Measurements from ENCODE around the gene ZNF620. TPM values are rescaled to one million over a fixed set of nuclear protein-coding genes. Genes with fewer than 3 reads are reported as not detected.
"Not testable (repeated sequence)": the region's sequence is repeated elsewhere in the genome, so short reads cannot be mapped to it uniquely, and the experiment has no call there.

Gene ZNF620
- polyA plus RNA-seq, 4 donors: 9.9 to 10.4 (median 10.2) TPM

- DNase-seq (ENCODE audit: low read depth in 4 of 4, low spot score in 3 of 4): no peak
These were observed 5.9 kb upstream of the ZNF620 start for GRCh38 chr3:40499952-40500351.

DNA sequence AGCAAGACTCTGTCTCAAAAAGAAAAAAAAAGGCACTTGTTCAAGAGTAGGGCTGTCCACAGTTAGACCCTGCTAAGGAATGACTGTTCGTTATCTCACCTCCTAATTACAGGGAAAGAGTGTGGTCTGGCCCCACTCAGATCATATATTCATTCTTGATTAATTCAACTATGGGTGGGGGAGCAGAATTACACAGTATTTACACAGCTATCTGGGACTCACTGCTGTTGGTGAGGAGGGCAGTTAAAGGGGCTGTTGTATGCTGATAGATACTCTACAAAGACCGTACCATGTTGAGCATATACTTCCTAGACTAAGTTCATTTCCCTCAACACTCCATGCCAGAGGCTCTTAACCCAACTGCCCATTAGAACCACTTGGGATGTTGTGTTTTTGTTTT lies 3.8 kb upstream of the ZNF620 start:
- no peak for DNase-seq (ENCODE audit: low read depth in 4 of 4, low spot score in 3 of 4)

- DNase-seq (ENCODE audit: low read depth in 4 of 4, low spot score in 3 of 4): no peak
These were observed 1.0 kb upstream of the ZNF620 start for GRCh38 chr3:40504636-40505430.

DNA sequence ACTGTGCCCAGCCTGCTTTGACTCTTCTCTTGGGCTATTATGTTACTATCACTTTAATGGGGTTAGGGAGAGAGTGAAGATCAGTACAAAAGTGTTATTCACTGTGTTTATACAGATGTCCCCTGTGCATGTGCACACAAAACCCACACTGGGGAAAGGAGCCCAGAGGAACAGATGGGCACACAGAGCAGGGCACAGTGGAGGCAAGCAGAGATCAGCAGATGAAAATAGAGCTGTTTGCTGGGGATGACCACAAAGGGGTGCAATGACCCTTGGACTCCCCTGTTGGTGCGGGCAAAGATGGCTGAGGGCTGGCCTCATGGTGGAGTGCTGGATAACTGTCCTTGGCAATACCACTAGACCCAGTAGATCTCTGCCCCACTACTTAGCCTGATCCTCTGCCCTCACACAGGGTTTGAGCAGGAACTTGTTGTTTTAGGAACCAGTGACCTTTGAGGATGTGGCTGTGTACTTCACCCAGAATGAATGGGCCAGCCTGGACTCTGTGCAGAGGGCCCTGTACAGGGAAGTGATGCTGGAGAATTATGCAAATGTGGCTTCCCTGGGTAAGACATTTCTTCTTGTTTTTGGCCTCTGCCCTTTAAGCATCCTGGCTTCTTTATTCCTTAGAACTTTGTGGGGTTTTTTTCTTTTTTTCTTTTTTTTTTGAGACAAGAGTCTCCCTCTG lies 5.3 kb downstream of the ZNF620 start:
- DNase-seq (ENCODE audit: low read depth in 4 of 4, low spot score in 3 of 4): no peak

- no peak for DNase-seq (ENCODE audit: low read depth in 4 of 4, low spot score in 3 of 4)
These were observed 10.4 kb downstream of the ZNF620 start for GRCh38 chr3:40516201-40516600.

- no peak for DNase-seq (ENCODE audit: low read depth in 4 of 4, low spot score in 3 of 4)
These were observed 12.2 kb downstream of the ZNF620 start for GRCh38 chr3:40518067-40518466.

- DNase-seq (ENCODE audit: low read depth in 4 of 4, low spot score in 3 of 4): no peak
These were observed 13.0 kb downstream of the ZNF620 start for GRCh38 chr3:40518848-40519247.

- no peak for DNase-seq (ENCODE audit: low read depth in 4 of 4, low spot score in 3 of 4)
These were observed 15.4 kb downstream of the ZNF620 start for GRCh38 chr3:40521254-40521653.

- DNase-seq (ENCODE audit: low read depth in 4 of 4, low spot score in 3 of 4): no peak
These were observed 17.9 kb downstream of the ZNF620 start for GRCh38 chr3:40523781-40524180.

- DNase-seq (ENCODE audit: low read depth in 4 of 4, low spot score in 3 of 4): peak in 1 of 4 donors; percentile 15
These were observed 18.4 kb downstream of the ZNF620 start for GRCh38 chr3:40524222-40524567.

DNA sequence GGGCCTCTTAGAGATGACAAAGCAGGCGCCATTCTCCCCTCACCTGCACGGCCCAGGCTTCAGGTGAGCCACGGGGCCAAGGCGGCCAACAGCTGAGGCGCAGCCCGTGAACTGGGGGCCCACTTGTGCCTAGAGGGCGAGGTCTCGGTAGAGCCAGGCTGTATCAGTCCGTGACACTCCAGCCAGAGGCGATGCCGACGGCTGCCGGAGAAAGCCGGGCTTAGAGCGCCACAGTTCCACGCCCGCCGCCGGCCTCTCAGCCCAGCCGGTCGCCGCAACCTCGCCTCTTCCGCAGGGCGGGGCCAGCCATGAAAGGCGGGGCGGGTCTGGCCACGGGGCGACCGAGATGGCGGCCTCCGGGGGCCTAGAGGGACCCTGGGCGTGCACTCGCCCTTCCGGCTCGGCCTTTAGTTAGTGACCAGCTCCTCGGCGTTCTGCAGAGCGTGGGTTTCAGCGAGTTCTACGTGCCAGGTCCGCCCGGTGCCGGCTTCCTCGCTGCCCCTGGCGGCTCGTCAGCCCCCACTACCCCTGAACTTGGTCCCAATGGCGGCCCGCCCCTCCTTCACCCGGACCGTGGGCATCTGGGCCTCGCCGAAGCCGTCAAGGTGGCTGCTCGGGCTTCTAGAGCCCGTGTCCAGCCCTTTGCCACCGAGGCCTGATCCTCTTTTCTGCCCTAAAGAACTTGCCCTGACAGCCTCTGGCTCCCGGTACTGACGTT lies 18.9 kb downstream of the ZNF620 start, which contains the start of gene ZNF621:
Gene ZNF621 (plus strand): TSS at position 393 of the 718 bp plus-strand sequence. CDS start 881 bp downstream, outside the sequence.
- peak; percentile 69 to 78 (median 74) for DNase-seq (ENCODE audit: low read depth in 4 of 4, low spot score in 3 of 4)

GRCh38 chr3:40528426-40528825 lies 22.6 kb downstream of the ZNF620 start:
- DNase-seq (ENCODE audit: low read depth in 4 of 4, low spot score in 3 of 4): no peak

DNA sequence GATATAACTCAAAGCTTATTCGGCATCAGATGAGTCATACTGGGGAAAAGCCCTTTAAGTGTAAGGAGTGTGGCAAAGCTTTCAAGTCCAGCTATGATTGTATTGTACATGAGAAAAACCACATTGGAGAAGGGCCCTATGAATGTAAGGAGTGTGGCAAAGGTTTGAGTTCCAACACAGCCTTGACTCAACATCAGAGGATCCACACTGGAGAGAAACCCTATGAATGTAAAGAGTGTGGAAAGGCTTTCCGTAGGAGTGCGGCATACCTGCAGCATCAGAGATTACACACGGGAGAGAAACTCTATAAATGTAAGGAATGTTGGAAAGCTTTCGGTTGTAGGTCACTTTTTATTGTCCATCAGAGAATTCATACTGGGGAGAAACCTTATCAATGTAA lies 26.4 kb downstream of the ZNF620 start:
- DNase-seq (ENCODE audit: low read depth in 4 of 4, low spot score in 3 of 4): no peak

DNA sequence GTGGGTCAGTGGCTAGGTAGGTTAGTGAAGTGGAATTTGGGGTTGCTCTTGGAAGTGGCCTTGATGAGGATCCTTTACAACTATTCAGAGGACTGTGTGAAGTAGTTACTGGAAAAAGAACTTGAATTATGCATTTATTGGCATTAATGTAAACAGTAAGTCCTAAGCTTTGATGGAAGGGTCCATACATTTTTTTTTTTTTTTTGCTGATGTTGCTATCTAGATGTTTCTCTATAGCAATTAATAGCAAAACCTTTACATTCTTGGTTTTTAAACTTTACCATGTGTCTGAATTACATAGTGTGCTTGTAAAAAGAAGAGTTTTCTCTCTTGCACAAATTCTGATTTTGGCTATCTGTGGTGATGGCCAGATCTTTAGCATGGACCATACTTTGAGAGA lies 28.4 kb downstream of the ZNF620 start:
- DNase-seq (ENCODE audit: low read depth in 4 of 4, low spot score in 3 of 4): no peak

GRCh38 chr3:40546816-40547215 lies 41.0 kb downstream of the ZNF620 start:
- no peak for DNase-seq (ENCODE audit: low read depth in 4 of 4, low spot score in 3 of 4)

DNA sequence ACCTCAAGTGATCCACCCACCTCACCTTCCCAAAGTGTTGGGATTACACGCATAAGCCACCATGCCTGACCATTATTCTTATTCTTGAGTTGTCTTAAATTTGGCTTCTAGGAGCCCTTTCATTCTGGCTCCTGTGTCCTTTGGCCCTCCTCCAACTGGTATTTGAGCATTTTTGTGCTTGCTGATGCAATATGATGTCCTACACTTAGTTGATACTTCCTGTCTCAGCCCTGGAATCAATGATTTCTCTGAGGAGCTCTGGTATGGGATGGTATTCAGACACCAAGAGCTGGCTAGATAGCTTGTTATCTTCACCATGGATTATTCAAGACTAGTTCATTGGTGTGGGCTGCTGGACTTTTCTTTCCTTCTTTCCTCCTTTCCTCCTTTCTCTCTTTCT lies 44.3 kb downstream of the ZNF620 start:
- no peak for DNase-seq (ENCODE audit: low read depth in 4 of 4, low spot score in 3 of 4)

GRCh38 chr3:40557575-40558161 lies 51.8 kb downstream of the ZNF620 start:
- DNase-seq (ENCODE audit: low read depth in 4 of 4, low spot score in 3 of 4): no peak

DNA sequence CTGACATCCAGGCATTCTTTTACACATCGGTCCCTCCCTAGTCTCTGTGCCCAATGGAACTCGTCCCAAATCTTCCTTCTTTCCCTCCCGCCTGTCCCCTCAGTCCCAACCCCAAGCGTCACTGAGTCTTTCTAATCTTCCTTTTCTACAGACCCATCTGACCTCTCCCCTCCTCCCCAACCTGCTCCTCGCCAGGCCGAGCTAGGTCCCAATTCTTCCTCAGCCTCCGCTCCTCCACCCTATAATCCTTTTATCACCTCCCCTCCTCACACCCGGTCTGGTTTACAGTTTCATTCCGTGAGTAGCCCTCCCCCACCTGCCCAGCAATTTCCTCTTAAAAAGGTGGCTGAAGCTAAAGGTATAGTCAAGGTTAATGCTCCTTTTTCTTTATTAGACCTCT lies 56.6 kb downstream of the ZNF620 start:
- DNase-seq (ENCODE audit: low read depth in 4 of 4, low spot score in 3 of 4): not testable (repeated sequence)

GRCh38 chr3:40565629-40566028 lies 59.8 kb downstream of the ZNF620 start:
- DNase-seq (ENCODE audit: low read depth in 4 of 4, low spot score in 3 of 4): not testable (repeated sequence)

DNA sequence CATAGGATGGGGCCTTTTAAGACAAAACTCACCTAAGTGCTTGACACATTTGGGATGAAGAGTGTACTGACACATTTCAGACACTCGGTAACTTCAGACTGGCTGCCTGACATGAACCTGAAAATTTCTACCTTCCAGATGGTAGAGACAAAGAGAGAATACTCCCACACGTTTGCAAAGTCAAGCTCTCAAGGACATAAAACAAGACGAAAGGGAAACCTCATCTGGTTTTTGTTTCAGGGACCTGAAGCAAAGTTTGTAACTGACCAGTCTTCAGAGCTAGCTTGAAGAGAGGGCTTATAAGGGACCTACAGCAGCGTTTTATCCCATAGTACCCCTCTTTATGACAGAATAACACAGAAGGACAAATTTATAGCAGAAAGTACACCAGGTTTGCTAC lies 60.9 kb downstream of the ZNF620 start:
- no peak for DNase-seq (ENCODE audit: low read depth in 4 of 4, low spot score in 3 of 4)

Data from right renal pelvis (tissue), 4 donors.